A204.1 (cell line): ENCODE data around the gene GCC1.
A peak's percentile ranks its signal among the peaks of the same experiment; 100 is the strongest.

ENCODE experiments used
- FAIRE-seq: peaks from 2 replicates; lab custom pipeline; 2012; peaks lifted over from hg19 to GRCh38; lab: Jason Lieb, UNC

Gene GCC1, protein sequence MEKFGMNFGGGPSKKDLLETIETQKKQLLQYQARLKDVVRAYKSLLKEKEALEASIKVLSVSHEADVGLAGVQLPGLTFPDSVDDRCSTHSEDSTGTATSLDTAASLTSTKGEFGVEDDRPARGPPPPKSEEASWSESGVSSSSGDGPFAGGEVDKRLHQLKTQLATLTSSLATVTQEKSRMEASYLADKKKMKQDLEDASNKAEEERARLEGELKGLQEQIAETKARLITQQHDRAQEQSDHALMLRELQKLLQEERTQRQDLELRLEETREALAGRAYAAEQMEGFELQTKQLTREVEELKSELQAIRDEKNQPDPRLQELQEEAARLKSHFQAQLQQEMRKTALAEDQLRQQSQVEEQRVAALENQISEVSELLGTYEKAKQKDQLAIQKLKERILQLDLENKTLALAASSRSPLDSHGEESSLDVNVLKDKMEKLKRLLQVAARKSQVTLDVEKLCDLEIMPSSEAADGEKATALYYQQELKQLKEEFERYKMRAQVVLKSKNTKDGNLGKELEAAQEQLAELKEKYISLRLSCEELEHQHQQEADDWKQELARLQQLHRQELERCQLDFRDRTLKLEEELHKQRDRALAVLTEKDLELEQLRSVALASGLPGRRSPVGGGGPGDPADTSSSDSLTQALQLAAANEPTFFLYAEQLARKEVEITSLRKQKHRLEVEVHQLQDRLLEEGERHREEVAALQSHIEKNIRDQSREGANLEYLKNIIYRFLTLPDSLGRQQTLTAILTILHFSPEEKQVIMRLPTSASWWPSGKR

DNA sequence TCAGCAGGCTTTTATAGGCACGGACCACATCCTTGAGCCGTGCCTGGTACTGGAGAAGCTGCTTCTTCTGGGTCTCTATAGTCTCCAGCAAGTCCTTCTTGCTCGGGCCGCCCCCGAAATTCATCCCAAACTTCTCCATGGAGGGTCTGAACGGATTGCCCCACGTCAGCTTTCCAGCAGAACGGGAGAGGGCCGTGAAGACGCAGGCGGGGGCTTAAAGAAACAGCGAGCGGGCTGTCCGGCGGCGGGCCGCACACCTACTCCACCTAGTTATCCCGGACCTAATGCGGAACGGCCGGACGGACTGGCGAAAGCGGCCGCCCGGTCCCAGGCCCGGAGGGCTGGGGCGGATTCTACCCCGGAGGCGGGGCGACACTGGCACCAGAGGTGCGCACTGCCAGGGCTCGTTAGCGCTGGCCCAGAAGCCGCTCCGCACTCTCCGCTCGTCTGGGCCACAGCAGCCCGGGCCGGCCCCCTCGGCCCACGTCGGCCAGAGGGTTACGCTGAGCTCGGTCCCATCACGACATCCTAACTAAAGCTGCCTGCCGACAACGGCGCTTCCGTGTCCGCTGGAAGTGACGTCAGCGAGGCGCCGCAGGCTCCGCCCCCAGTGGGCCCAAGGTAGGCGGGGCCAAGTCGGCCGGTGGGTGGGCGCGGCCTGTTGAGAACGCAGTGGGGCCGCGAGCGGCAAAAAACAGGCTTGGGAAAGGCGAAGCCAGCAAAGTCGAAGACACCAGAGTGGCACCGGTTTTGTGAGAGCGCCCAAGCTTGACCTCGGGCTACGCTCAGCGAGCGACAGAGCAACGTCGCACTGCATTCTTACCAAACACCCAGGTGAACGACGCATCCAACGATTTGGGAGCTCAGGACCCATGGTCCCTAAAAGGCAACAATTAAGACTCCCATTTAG lies at the start of gene GCC1:
Gene GCC1, minus strand, starts transcription at position 553 of the 910 bp plus-strand sequence. Its CDS starts 414 bp downstream, at position 139.
- no peak for FAIRE-seq

DNA sequence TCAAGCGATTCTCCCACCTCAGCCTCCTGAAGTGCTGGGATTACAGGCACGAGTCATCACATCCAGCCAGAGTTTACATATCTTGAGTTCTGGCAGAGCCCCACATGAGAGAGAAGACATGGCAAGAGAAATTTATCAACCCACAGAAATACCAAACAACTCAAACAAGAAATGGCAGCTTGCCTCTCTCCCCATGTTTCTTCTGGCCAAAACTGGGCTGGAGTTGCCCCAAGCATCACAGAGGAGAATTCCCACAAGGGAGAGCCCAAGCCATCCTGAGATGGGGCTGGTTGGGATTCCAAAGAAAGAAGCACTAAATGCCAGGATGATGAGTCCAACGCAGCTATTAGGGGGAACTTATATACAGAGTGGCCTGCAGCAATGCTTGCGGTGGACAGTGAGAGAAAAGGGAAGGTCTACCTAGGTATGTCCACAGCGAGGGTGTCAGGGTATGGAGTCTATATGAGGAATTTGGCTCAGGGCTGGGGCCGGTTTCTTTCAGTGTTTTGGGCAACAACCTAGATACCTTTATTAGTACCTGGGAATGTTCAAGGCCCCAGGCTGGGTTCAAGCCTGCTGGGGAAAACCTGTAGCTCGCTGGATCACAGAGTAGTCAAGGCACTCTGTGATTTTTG lies 47.0 kb upstream of the GCC1 start:
- FAIRE-seq = no peak

DNA sequence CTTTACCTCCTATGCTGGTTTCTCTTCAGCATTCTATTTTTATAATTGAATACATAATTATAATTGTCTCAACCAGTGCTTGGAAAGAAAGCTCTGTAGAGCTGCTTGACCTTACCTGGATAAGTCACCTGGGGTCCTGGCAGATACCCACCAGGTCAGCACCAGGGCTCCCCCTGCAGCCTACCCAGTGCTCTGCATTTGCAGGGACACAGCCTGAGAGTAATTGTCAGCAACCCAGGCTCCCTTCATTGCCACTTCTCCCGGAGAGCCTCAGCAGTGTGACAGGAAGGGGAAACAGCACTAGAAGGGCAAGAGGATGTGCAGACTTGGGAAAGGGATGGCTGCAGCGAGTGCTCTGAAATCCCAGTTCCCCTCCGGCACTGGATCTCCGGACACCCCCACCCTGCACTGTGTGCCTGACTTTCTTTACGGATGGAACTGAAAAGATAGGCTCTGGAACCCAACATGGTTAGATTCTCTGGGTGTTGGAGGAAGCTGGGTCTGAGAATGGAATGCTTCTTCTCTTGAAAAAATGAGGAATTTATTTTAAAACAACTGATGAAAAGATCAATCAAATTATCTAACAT lies 44.0 kb upstream of the GCC1 start:
- no peak for FAIRE-seq

DNA sequence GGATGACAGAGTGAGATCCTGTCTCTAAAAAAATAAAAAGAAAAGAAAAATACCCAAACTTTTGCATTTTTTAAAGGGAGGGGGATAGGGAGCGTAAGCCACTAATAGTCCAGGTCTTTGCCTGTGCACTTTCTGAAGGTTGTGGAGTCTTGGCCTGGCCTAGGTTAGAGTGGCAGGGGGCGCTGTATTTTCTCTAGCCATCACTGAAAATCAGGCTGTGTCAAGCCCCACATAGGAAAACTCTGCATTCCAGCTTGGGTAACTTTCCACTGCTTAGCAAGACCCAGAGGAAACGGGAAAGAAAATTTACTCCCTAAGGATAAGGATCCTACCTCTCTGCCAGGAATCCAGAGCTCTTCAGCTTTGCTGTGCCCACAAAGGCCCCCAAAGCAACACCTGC lies 43.0 kb upstream of the GCC1 start:
- no peak for FAIRE-seq

DNA sequence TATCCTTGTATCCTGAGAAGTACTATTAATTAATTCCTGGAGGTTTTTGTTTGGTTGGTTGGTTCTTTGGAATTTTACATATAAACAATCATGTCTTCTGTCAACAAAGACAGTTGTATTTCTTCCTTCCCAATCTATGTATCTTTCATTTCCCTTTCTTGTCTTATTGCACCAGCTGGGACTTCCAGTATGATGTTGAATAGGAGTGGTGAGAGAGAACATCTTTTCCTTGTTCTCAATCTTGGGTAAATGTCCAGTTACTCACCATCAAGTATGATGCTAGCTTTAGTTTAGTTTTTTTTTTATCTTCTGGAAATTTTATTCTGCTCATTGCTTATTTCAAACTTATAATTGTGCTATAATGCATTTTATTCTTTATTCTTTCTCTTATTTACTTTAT lies 39.9 kb upstream of the GCC1 start:
- FAIRE-seq = peak; percentile 37

DNA sequence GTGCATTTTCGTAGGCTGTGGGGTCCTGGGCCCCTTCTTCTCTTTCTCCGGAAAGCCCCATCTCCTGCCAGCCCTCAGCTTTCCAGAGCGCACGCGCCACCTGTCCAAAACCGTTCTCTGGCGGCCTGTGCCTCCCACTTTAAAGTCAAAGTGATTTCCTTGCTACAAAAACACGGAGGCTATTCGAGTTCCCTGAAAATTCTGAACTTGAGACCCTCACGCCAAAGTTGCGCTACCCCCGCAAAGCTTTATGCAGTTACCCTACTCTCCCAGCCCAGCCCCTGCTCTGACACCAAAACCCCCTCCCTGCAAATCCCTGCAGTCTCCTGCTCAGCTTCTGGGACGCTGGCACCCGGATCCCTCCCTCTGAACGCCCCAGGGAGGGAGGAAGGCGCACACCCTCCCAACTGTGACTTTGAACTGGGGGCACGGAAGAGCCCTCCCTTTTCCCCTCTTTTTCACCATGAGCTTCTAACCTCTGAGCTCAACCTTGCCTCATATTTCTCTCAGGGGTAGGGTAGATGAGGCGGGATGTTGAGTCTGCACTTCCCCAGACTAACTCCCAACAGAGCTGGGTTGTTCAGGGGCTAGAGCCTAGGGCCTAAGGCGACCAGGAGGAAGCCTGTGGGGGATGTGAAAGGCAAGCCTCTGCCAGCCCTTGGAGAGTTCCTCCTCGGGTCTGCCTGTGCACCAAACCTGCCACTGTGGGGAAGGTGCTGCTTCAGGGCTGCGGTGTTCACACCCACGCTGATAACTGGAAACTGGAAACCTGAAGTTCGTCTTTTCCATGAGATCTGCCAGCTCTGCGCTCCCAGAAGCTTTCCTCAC lies 35.2 kb upstream of the GCC1 start:
- no peak for FAIRE-seq

DNA sequence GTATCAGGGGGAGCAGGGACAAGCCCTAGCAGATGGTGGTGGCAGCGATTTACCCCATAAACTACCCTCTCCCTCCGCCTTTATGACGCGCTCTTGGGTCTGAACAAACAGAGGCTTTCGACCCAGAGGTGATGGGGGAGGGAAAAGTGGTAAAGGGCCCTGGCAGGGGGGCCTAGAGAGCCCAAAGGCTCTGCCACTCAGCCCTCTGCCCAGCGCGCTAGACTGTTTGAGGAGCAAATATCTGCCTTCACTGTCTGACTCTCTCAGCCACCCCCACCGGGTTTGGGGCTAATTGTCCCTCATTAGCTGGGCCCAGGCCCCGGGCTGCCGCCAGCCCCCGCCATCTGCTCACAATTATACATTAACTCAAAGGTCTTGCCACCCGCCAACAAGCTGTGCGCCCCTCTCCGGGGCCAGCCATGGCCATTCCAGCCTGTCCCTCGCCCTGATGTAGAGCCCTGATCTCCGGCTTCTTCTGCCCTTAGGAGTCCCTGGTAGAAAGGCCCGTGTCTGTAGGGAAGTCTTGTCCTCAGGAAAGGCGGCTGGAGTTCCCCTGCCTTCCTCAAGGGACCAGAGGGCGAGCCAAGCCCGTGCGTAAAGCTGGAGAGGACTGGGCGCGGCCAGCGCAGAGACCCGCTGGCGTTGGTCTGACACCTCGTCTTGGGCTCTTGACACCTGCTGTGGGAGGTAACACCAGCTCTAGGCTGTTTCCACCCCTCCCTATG lies 34.4 kb upstream of the GCC1 start:
- no peak for FAIRE-seq

DNA sequence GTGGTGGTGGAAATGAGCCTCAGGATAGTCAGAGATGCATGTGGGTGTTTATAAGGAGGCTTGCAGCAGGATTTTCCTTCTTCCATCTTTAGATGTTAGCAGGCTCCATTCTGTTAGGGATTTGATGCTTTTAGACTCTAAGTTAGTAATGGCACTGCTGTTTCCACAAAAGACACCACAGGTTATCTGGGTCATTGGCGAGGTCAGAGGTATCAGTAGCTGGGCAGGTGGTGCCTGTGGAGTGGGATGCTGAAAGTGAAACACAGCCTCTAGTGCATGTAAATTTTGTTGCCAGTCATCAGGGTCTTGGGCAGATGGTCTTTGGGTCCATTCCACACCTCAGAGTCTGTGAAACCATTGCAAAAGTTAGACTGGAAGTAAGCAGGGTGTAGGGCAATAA lies 33.4 kb upstream of the GCC1 start:
- FAIRE-seq = no peak

DNA sequence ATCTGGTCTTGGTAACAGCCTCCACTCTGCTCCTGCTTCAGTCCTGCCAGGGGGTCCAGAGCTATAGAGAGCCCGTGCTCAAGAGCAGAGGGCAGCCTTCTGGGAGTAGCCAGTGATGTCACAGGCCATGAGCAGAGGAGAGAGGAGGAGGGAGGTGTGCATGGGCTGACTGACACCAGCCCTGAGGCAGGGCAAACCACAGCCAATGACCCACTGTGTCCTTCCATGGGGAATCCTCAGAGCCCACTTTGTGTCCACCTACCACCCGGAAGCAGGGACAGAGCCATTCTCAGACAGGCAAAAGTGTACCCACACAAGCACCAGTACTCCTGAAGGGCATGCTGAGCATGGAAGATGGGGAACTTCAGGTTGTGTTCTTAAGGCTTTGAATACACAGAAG lies 32.6 kb upstream of the GCC1 start, which contains the start of gene PAX4:
Gene PAX4, minus strand, starts transcription at position 101 of the 400 bp plus-strand sequence. CDS start 2,214 bp downstream, outside the sequence.
- FAIRE-seq = no peak

DNA sequence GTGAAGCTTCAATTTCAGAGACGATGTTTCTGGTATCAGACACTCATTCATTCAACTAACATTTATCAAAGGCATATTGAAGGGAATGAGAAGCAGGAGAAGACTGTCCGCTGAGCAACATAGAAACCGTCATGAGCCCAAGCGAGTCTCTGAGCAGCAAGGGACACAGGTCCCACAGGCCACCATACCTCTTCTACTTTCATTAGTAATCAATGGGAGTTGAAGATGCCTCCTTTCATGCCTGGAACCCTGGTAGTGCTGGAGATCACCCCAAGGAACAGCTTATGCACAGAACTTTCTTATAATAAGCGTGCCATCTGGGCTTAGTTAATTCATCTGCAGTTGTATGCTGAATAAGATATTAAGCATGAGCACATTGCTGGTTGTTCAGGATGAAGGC lies 31.3 kb upstream of the GCC1 start:
- FAIRE-seq = no peak

DNA sequence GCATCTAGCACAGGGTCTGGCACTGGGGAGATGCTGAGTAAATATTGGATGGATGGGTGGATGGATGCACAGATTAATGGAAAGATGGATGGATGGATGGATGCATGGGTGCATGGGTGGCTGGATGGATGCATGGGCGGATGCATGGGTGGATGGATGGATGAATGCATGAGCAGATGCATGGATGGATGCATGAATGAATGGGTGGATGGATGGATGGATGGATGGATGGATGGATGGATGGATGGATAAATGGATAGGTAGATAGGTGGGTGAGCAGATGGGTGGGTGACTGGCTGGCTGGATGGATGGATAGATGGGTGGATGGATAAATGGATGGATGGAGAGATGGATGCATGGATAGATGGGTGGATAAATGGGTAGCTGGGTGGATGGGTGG lies 26.9 kb upstream of the GCC1 start:
- FAIRE-seq = no peak

DNA sequence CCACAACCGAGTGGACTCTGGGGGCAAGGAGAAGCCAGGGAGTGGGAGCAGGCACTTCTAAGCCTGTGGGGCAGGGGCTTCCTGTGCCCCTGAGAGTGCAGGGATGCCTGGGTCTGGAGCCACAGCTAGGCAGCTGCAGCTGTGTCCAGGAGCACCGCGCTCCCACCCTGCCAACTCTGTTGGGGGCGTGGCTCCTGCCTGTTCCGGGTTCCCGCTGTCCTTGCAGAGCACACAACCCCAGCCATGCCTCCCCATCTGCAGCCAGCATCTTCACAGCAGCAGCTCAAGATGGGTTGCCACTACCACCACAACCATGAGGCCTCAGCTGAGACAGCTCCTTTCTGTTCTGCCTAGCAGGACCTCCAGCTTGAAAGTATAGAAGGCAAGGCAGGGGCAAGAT lies 23.9 kb upstream of the GCC1 start:
- no peak for FAIRE-seq

DNA sequence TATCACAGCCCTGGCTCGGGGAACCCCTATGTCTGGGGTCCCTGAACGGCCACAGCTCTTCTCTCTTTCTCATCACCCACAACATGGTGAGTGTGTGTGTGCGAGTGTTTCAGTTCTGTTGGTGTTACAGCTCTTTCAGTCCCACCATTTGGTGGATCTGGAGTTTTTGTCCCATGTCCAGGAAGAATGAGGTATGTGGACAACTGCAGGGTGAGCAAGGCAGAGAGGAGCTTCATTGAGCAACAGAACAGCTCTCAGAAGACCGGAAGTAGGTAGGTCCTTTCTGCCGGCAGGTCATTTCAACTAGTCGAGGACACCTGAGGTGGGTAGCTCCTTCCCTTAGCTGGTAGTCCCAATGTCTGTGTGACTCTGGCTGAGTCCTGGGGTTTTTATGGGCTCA lies 23.1 kb upstream of the GCC1 start:
- FAIRE-seq = no peak

DNA sequence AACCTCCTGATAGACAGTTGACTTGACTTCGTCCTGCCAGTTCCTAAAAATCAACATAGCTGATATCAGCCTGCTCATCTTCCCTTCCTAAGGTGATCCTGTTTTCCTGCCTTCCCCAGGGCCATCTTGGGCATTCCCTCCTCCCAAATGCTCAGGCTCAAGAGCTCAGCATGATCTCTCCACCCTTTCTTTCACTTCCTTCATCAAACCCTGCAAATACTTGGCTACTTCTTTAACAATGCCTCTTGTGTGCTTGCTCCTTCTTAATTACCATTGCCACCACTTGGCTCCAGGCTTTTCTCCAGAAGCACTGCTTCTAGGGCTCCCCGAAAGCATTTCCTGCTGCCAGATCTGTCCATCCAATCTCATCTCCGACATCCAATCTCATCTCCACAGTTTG lies 15.5 kb upstream of the GCC1 start:
- no peak for FAIRE-seq

DNA sequence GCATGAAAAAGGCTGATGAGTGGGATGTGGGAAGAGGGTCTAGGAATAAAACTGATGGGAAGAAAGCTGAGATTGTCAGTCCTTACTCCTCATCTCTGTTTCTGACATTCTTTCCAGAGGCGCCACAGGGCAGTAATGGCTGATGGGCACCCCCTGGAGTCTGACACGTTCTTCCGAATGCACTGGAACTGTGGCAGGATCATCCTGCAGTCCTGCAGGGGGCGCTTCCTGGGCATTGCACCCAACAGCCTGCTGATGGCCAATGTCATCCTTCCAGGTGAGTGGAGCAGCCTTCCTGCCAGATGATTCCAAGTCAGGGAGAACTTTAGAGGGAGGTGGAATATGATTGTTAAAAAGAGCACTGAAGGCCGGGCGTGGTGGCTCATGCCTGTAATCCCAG lies 12.9 kb upstream of the GCC1 start:
- no peak for FAIRE-seq

DNA sequence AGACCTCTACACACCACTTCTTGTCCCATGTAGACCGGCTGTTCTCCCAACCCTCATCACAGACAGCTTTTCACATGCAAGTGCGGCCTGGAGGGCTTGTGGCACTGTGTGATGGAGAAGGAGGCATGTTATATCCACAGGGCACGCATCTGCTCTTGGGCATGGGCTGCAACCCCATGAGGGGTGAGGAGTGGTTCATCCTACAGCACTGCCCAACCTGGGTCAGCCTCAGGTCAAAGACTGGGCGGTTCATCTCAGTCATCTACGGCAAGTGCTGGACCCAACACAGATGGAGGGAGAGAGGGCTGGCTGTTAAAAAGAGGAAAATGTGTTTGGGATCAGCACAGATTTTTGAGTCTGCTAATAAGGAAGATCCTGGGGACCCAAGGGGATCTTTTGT lies 10.3 kb upstream of the GCC1 start:
- FAIRE-seq = no peak

DNA sequence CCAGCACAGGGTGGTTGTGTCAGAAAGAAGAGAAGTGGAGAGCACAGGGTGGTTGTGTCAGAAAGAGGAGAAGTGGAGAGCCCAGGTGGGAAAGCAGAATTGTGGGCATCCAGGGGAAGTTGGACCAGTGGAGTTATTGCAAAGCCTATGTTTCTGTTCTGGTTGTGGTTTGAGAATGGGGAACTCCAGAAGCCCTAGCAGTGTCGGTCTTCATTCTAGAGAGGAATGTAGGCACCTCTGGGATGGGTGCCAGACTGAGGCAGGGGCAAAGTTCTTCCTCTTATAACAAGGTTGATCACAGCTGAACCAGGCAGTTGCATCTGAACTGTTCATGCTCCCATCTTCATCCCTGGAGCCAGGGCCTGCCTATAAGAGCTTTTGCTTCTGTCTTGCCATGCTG lies 9.1 kb upstream of the GCC1 start:
- no peak for FAIRE-seq

DNA sequence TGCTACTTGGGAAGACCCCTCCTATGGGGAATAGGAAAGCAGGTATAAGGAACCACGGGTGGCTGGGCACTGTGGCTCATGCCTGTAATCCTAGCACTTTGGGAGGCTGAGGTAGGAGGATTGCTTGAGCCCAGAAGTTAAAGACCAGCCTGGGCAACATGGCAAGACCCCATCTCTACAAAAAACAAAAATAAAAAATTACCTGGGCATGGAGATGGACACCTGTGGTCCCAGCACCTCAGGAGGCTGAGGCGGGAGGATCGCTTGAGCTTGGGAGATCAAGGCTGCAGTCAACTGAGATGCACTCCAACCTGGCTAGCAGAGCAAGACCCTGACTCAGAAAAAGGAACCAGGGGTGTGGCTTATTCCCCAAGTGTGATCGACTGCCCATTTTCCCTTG lies 7.2 kb upstream of the GCC1 start:
- FAIRE-seq = no peak

DNA sequence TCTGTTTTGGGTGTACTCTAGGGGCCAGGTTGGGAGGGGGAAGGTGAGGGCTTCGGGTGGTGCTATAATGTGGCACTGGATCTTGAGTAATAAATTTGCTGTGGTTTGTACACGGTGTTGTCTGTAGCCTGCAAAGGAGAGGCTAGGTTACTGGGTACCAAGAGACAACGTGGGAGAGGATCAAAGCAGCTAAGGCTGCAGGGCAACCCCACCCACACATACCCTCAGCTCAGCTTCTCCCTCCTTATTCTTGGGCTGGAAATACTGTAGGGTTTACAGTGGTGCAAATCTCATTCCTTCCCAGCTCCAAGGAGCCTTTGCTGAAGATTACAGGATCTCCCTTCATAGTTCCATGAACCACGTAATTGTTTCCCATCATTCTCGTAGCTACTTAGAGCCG lies 6.2 kb upstream of the GCC1 start:
- no peak for FAIRE-seq

DNA sequence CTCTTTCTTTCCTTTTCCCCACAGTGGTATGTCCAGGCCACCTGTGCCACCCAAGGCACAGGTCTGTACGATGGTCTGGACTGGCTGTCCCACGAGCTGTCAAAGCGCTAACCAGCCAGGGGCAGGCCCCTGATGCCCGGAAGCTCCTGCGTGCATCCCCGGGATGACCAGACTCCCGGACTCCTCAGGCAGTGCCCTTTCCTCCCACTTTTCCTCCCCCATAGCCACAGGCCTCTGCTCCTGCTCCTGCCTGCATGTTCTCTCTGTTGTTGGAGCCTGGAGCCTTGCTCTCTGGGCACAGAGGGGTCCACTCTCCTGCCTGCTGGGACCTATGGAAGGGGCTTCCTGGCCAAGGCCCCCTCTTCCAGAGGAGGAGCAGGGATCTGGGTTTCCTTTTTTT lies 5.8 kb upstream of the GCC1 start:
- no peak for FAIRE-seq
